MM.1S (cell line): ENCODE data around the gene NTRK2.

ENCODE experiments used
- DNase-seq: peaks from one replicate; pipeline ENCODE4 v3.0.0-alpha.2; 2015
- H2AFZ ChIP-seq: fragments of 300-600 bp; sonication (generic); 2 replicates; pipeline ENCODE4 v1.6.0; 2016; ENCODE audit warnings: antibody characterized with exemption, low read length
- H3F3A ChIP-seq: fragments of 300-600 bp; sonication (generic); 2 replicates; pipeline ENCODE4 v1.6.1; 2016; ENCODE audit warnings: mild to moderate bottlenecking, antibody characterized with exemption, low read length, moderate library complexity, mixed read lengths; ENCODE audit not compliant: insufficient read depth
- H3K27ac ChIP-seq: fragments of 300-600 bp; sonication (generic); 2 replicates; pipeline ENCODE4 v1.5.1; 2016; ENCODE audit warnings: mild to moderate bottlenecking, low read length
- H3K27me3 ChIP-seq: fragments of 300-600 bp; sonication (generic); replicated peaks from 2 replicates; pipeline ENCODE4 v1.6.0; 2016; ENCODE audit warnings: low read length; ENCODE audit not compliant: insufficient read depth
- H3K36me3 ChIP-seq: fragments of 300-600 bp; sonication (generic); replicated peaks from 2 replicates; pipeline ENCODE4 v1.6.1; 2016; ENCODE audit warnings: mild to moderate bottlenecking, low read length, mixed read lengths; ENCODE audit not compliant: insufficient read depth
- H3K4me1 ChIP-seq: fragments of 300-600 bp; sonication (generic); 2 replicates; pipeline ENCODE4 v1.6.1; 2016; ENCODE audit warnings: low read length, mixed read lengths
- H3K4me2 ChIP-seq: fragments of 300-600 bp; sonication (generic); 2 replicates; pipeline ENCODE4 v1.6.0; 2016; ENCODE audit warnings: low read depth, low read length
- H3K4me3 ChIP-seq: fragments of 300-600 bp; sonication (generic); 2 replicates; pipeline ENCODE4 v1.5.1; 2016; ENCODE audit warnings: low read length, mixed read lengths
- H3K79me2 ChIP-seq: fragments of 300-600 bp; sonication (generic); 2 replicates; pipeline ENCODE4 v1.6.1; 2016; ENCODE audit warnings: mixed run types, low read length, mixed read lengths
- H3K9ac ChIP-seq: fragments of 300-600 bp; sonication (generic); 2 replicates; pipeline ENCODE4 v1.6.1; 2016; ENCODE audit warnings: low read length, mixed read lengths
- H3K9me2 ChIP-seq: fragments of 300-600 bp; sonication (generic); replicated peaks from 2 replicates; pipeline ENCODE4 v1.6.1; 2016; ENCODE audit warnings: mild to moderate bottlenecking, low read length, mixed read lengths; ENCODE audit not compliant: insufficient read depth
- H3K9me3 ChIP-seq: fragments of 300-600 bp; sonication (generic); replicated peaks from 2 replicates; pipeline ENCODE4 v1.6.1; 2016; ENCODE audit warnings: mild to moderate bottlenecking, low read length, mixed read lengths; ENCODE audit not compliant: insufficient read depth
- H4K20me1 ChIP-seq: fragments of 300-600 bp; sonication (generic); 2 replicates; pipeline ENCODE4 v1.6.1; 2016; ENCODE audit warnings: mild to moderate bottlenecking, low read length, moderate library complexity, mixed read lengths; ENCODE audit not compliant: insufficient read depth
- EZH2 ChIP-seq: fragments of 300-600 bp; sonication (generic); optimal IDR thresholded peaks from 2 replicates; pipeline ENCODE3; 2017; ENCODE audit warnings: low read depth, mild to moderate bottlenecking, antibody characterized with exemption, low read length, mixed read lengths
- EZH2phosphoT487 ChIP-seq: fragments of 300-600 bp; sonication (generic); IDR thresholded peaks from 2 replicates; pipeline ENCODE4 v1.6.1; 2018; ENCODE audit warnings: antibody characterized with exemption, low read length
- TF ChIP-seq, protein P1 (sequence below): fragments of 300-600 bp; sonication (generic); IDR thresholded peaks from 2 replicates; pipeline ENCODE4 v1.5.1; 2016; ENCODE audit warnings: antibody characterized with exemption, low read length, mixed read lengths

The NTRK2 gene

DNA sequence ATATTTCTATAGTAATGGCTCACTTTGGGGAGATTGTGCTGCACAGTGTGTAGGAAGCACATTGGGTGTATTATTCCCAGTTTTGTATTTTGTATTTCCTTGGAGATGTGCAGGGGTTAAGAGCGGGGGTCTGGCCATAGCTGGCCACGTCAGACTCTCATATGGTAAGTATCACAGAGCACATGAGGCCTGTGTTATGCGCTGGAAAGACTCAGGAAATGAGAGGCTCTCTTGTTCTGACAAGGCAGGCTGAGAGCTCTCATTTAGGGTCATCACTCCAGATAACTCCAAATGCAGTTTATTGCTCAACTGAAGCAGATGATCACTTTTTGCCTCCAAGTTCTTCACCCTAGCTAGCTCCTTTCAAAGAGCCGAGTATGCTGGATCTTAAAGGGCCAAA lies 205.7 kb downstream of the NTRK2 start:
- no peaks in the 10 kb centered on the region for H3K9me2 ChIP-seq
- TF ChIP-seq EZH2 (no peak), EZH2phosphoT487 (no peak)
- TF ChIP-seq, protein P1, sequence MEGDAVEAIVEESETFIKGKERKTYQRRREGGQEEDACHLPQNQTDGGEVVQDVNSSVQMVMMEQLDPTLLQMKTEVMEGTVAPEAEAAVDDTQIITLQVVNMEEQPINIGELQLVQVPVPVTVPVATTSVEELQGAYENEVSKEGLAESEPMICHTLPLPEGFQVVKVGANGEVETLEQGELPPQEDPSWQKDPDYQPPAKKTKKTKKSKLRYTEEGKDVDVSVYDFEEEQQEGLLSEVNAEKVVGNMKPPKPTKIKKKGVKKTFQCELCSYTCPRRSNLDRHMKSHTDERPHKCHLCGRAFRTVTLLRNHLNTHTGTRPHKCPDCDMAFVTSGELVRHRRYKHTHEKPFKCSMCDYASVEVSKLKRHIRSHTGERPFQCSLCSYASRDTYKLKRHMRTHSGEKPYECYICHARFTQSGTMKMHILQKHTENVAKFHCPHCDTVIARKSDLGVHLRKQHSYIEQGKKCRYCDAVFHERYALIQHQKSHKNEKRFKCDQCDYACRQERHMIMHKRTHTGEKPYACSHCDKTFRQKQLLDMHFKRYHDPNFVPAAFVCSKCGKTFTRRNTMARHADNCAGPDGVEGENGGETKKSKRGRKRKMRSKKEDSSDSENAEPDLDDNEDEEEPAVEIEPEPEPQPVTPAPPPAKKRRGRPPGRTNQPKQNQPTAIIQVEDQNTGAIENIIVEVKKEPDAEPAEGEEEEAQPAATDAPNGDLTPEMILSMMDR, result no peak
- no peak overlapping the region for H3K4me3 ChIP-seq
- 0 out of 2 replicates have a peak, but pooled peaks cover 8% of the 10 kb centered on the region for H3F3A ChIP-seq
- H3K27ac ChIP-seq, result no peak overlapping the region
- no peak overlapping the region for H2AFZ ChIP-seq
- no peak for DNase-seq
- no peaks in the 10 kb centered on the region for H3K9me3 ChIP-seq
- peak overlapping the region; percentile 60; the same call in 1 of the 2 replicates for H3K4me2 ChIP-seq
- H3K36me3 ChIP-seq, result no peaks in the 10 kb centered on the region
- H4K20me1 ChIP-seq, result no peaks in the 10 kb centered on the region
- no peaks in the 10 kb centered on the region for H3K27me3 ChIP-seq
- no peaks in the 10 kb centered on the region for H3K79me2 ChIP-seq
- H3K4me1 ChIP-seq, result peaks cover 27% of the 10 kb centered on the region
- H3K9ac ChIP-seq, result no peak overlapping the region

DNA sequence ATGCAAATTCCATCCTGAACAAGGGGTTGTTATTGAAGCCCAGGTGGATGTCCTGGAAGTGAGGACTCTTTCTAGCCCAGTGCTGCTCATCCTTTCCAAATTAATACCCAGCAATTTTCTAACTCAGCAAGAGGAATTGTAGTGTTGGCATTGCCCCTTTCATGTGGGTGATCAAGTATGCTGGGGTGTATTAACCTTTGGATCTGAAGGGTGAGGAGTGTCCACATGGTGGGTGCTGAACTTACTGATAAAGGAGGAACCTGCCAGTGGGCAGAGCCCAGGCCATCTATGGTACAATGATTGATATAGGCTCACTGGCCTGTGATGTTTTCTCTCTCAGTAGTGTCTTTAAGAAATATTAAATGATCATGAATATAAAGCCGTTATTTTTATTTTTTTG lies 210.1 kb downstream of the NTRK2 start:
- no peaks in the 10 kb centered on the region for H3K9me3 ChIP-seq
- H3K36me3 ChIP-seq, result no peaks in the 10 kb centered on the region
- H4K20me1 ChIP-seq, result no peaks in the 10 kb centered on the region
- no peak overlapping the region for H3K4me2 ChIP-seq
- H3K27ac ChIP-seq, result no peak overlapping the region
- TF ChIP-seq EZH2, result no peak
- TF ChIP-seq, protein P1, result no peak
- TF ChIP-seq EZH2phosphoT487, result no peak
- H3F3A ChIP-seq, result 0 out of 2 replicates have a peak, but pooled peaks cover 2% of the 10 kb centered on the region
- no peaks in the 10 kb centered on the region for H3K9me2 ChIP-seq
- no peaks in the 10 kb centered on the region for H3K27me3 ChIP-seq
- no peak overlapping the region for H2AFZ ChIP-seq
- H3K4me3 ChIP-seq, result no peak overlapping the region
- H3K9ac ChIP-seq, result no peak overlapping the region
- H3K79me2 ChIP-seq, result no peaks in the 10 kb centered on the region
- peaks cover 5% of the 10 kb centered on the region for H3K4me1 ChIP-seq
- DNase-seq, result no peak

DNA sequence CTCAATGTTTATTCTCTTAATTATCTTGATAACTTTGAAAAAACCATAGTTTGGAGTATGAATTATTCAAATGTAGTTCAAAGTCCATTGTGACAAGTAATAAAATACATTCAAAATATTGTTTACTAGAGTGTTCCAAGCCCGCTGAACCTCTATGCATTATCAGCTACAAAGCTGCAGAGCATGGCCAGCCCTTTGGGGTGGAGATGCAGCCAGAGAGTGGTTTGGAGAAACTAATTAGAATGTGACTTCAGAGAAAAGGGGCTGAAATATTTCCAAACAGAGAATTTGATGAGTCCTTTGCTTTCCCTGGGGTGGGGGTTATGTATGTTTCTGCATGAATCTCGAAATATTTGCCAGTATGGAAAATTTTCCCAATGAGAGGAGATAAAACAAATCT lies 211.3 kb downstream of the NTRK2 start:
- Histone ChIP-seq H3K4me3 (no peak overlapping the region), H3K4me1 (no peaks in the 10 kb centered on the region), H2AFZ (no peak overlapping the region), H4K20me1 (no peaks in the 10 kb centered on the region), H3K36me3 (no peaks in the 10 kb centered on the region), H3F3A (no peaks in the 10 kb centered on the region), H3K27ac (no peak overlapping the region), H3K27me3 (no peaks in the 10 kb centered on the region), H3K9me2 (no peaks in the 10 kb centered on the region), H3K9ac (no peak overlapping the region), H3K4me2 (no peak overlapping the region), H3K9me3 (no peaks in the 10 kb centered on the region), H3K79me2 (no peaks in the 10 kb centered on the region)
- TF ChIP-seq EZH2phosphoT487 (no peak), EZH2 (no peak)
- TF ChIP-seq, protein P1, result no peak
- no peak for DNase-seq
